HG02840 (cell line): Measurements from ENCODE around the gene WDFY4.
A peak's percentile ranks its signal among the peaks of the same experiment; 100 is the strongest.

Source experiments
- ATAC-seq: cut with Tn5 transposase; IDR thresholded peaks from one replicate; pipeline ENCODE4 v1.9.1; 2021; ENCODE audit warnings: mild to moderate bottlenecking, moderate library complexity, moderate number of reproducible peaks; ENCODE audit not compliant: unreplicated experiment, low FRiP score

The WDFY4 gene

GRCh38 chr10:48740015-48740707, 55.5 kb downstream of the WDFY4 start:
- no peak for ATAC-seq

- ATAC-seq: no peak
Measured at GRCh38 chr10:48740988-48741387, 56.3 kb downstream of the WDFY4 start.

GRCh38 chr10:48742891-48743860, 58.5 kb downstream of the WDFY4 start:
- no peak for ATAC-seq

GRCh38 chr10:48744587-48744986, 59.9 kb downstream of the WDFY4 start:
- ATAC-seq: no peak

GRCh38 chr10:48745662-48746245, 61.1 kb downstream of the WDFY4 start:
- ATAC-seq: no peak

- no peak for ATAC-seq
Measured at GRCh38 chr10:48748573-48748972, 63.9 kb downstream of the WDFY4 start.

- no peak for ATAC-seq
Measured at GRCh38 chr10:48749254-48749787, 64.6 kb downstream of the WDFY4 start.

- no peak for ATAC-seq
Measured at GRCh38 chr10:48750019-48750418, 65.3 kb downstream of the WDFY4 start.

- ATAC-seq: no peak
Measured at GRCh38 chr10:48750991-48751390, 66.3 kb downstream of the WDFY4 start.

- no peak for ATAC-seq
Measured at GRCh38 chr10:48751730-48752129, 67.1 kb downstream of the WDFY4 start.

- ATAC-seq: no peak
Measured at GRCh38 chr10:48758411-48758810, 73.7 kb downstream of the WDFY4 start.

GRCh38 chr10:48759113-48759901, 74.6 kb downstream of the WDFY4 start:
- peak; percentile 77 for ATAC-seq

GRCh38 chr10:48760983-48761382, 76.3 kb downstream of the WDFY4 start:
- ATAC-seq: no peak

GRCh38 chr10:48762064-48763042, 77.7 kb downstream of the WDFY4 start:
- ATAC-seq: no peak

GRCh38 chr10:48763403-48763965, 78.8 kb downstream of the WDFY4 start:
- no peak for ATAC-seq

GRCh38 chr10:48764486-48764885, 79.8 kb downstream of the WDFY4 start:
- ATAC-seq: no peak

GRCh38 chr10:48765039-48765438, 80.4 kb downstream of the WDFY4 start:
- ATAC-seq: no peak

- ATAC-seq: no peak
Measured at GRCh38 chr10:48765527-48765926, 80.9 kb downstream of the WDFY4 start.
